ENCODE measurements around the gene PHKA2.

- TF ChIP-seq CTCF (IDR thresholded peaks at IDR 0.05; ENCODE audit: low read depth, low read length) (no peak), EZH2phosphoT487 (IDR thresholded peaks at IDR 0.05; ENCODE audit: low read depth) (no peak)
These were observed 45.2 kb downstream of the PHKA2 start for GRCh38 chrX:18938710-18939109.

Data from OCI-LY3 (cell line).